HG03175 (cell line): ENCODE data around the gene RAB21.
A peak's percentile ranks its signal among the peaks of the same experiment; 100 is the strongest.
"Not testable (repeated sequence)": the region's sequence is repeated elsewhere in the genome, so short reads cannot be mapped to it uniquely, and the experiment has no call there.

ENCODE experiments used
- ATAC-seq: cut with Tn5 transposase; IDR thresholded peaks from one replicate; pipeline ENCODE4 v1.9.1; 2021; ENCODE audit warnings: mild to moderate bottlenecking, moderate library complexity; ENCODE audit not compliant: unreplicated experiment

The RAB21 gene

DNA sequence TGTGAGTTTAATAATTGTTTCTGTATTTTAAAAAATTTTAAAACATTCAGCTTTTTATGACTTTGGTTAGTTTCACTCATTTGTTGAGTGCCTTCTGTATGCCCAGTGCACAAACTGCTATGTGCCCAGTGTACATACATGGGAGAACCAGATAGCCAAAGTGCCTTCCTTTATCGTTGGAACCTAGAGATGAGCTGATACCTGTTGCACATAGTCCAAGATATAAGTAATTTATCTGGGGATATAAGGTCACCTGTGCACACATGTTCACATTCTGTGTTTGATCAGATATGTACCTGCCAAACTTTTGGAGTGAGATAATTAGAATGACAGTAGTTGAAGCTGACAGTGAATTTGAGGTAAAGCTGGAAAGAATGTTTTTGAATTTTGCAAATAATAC lies 37.9 kb downstream of the RAB21 start:
- no peak for ATAC-seq

- no peak for ATAC-seq
Measured at GRCh38 chr12:71795901-71796300, 41.2 kb downstream of the RAB21 start.

- ATAC-seq: no peak
Measured at GRCh38 chr12:71797531-71797930, 42.9 kb downstream of the RAB21 start.

DNA sequence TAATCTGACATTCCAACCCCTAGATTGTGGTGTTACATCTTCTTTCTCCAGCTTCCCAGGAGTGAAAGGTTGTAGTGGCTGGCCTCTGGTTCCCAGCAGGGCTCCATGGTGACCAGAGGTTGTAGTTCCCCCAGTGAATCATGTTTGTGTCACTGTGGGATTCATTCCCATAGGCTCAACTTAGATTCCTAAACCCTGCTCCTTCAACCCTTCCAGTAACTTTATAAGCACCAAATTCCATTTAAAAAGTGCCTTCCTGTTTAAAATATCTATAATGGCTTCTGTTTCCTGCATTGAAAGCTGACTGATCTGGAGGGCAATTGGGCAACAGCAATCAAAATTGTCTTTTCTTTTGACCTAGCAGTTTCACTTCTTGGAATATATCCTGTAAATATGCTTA lies 44.4 kb downstream of the RAB21 start:
- no peak for ATAC-seq

GRCh38 chr12:71800177-71800576 lies 45.5 kb downstream of the RAB21 start:
- ATAC-seq: no peak

DNA sequence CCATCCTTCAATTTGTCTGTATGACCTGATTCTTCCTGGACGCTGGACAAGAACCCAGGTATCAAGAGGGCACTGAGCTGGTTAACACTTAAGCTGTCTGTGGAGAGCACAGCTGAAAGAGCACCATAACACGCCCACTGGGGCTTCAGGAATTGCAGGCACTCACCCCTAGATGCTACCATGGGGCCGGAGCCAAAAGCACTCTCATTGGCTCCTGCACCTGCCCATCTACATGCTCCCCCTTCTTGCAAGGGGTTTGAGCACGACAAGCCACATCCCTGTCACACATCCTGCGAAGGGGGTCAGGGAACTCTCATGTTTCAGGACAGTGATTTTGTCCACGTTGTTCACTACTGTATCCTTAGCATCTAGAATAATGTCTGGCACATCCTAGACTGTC lies 49.8 kb downstream of the RAB21 start:
- no peak for ATAC-seq

GRCh38 chr12:71810921-71811320 lies 56.3 kb downstream of the RAB21 start:
- ATAC-seq: no peak

DNA sequence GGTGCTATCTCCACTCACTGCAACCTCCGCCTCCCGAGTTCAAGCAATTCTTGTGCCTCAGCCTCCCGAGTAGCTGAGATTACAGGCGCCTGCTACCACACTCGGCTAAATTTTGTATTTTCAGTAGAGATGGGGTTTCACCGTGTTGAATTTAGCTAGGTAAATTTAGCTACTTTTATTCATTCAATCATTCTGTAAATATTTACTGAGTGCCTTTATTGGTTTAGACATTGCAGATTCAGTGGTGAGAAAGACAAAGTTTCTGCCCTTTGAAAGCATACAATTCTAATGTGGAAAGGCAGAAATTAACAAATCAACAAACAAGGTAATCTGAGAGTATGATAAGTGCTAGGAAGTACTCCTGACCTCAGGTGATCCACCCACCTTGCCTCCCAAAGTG lies 60.6 kb downstream of the RAB21 start:
- not testable (repeated sequence) for ATAC-seq

DNA sequence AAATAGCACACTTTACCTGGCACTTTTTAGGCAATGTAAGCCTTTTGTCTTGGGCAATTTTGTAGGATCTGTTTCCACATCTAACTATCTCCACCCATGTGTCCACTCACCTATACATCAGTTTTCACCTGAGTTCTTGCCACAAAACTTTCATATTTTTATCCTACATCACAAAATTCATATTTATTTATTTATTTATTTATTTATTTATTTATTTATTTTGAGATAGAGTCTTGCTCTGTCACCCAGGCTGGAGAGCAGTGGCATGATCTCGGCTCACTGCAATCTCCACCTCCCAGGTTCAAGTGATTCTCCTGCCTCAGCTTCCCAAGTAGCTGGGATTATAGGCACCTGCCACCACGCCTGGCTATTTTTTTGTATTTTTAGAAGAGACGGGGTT lies 67.4 kb downstream of the RAB21 start:
- not testable (repeated sequence) for ATAC-seq

- no peak for ATAC-seq
Measured at GRCh38 chr12:71828813-71829212, 74.2 kb downstream of the RAB21 start.

DNA sequence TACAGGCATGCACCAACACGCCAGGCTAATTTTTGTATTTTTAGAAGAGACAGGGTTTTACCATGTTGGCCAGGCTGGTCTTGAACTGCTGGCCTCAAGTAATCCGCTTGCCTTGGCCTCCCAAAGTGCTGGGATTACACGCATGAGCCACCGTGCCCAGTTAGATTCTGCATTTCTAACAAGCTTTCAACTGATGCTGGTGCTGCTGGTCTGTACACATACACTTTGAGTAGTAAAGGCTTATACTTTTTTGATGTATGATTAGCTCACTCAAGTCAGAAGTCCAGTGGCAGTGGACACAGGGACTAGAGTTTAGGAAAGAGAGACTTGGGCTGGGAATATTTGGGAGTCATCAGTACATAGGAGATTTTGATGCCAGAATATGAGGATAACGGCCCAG lies 82.7 kb downstream of the RAB21 start:
- no peak for ATAC-seq

DNA sequence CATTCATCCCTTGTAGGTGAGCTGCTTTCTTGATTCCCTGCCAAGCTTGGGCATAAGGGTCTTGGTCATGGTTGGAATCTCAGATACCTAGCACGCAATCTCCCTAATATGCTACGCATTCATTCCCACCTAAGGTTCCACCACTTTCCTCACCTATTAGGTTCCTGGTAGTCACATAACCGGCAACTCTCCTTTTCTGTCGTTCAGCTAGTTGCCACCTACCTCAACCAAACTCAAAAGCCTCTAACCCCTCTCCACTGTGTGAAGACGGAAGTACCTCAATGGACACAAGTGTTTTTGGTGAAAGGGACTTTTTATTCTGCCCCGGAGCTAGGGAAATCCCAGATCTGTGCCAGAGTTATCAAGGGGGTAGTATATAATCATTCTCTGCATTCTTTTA lies 83.6 kb downstream of the RAB21 start:
- no peak for ATAC-seq

GRCh38 chr12:71838676-71839075 lies 84.0 kb downstream of the RAB21 start:
- no peak for ATAC-seq

- ATAC-seq: peak; percentile 17
Measured at GRCh38 chr12:71840231-71840847, 85.7 kb downstream of the RAB21 start.

GRCh38 chr12:71846322-71846940 lies 91.8 kb downstream of the RAB21 start:
- no peak for ATAC-seq

DNA sequence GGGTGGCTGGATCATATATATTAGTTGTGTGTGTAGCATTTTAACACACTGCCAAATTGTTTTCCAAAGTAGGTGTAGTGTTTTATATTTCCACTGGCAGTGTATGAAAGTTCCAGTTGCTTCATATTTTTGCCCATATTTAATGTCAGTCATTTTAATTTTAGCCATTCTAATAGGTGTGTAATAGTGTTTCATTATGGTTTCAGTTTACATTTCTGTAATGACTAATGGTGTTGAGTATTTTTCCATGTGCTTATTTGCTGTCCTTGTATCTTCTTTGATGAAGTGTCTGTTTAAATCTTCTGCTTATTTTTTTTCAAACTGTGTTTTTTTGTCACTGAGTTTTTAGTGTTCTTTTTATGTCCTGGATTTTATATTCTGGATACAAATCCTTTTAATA lies 93.5 kb downstream of the RAB21 start:
- no peak for ATAC-seq

DNA sequence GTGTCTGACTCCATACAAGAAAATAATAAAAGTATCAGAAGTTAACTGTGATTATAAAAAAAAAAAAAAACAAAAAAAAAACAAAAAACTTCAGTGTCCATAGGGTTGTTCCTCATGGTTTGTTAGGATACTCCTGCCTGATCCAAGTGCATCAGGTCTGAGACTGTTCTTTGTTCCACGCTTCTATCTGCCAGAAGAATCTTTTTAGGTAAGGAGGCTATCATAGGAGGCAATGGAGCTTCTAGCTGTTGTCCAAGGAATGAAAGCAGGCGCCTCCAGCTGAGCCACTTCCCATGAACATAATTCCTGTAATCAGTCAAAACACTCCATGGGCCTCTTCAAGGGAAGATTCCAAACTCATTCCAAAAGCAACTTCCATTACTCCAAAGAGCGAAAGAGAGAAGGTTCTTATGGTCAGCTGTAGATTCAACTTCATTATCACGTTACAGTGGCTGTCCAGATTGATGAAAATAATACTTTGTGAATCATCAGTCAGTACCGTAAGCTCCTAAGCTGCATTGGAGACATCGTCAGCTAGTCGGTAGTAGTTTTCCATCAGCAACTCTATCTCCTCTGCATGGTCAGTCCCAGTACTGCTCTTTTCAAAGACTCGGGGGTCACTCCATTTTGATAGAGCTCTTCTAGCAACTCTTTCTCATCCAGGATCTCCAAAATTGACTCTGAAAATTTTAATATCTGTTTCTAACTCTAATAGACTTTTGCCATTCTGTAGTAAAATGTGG lies 94.6 kb downstream of the RAB21 start:
- no peak for ATAC-seq
